IMR-90 (cell line): ENCODE measurements around the gene LMTK2. TPM values are rescaled to one million over a fixed set of nuclear protein-coding genes. Genes with fewer than 3 reads are reported as not detected.

ENCODE experiments used
- ATAC-seq: fragments of 200-7000 bp; cut with Tn5 transposase; 2 replicates; pipeline ENCODE4 v1.9.1; 2020; ENCODE audit warnings: low read depth, mild to moderate bottlenecking, moderate library complexity
- BruUV-seq: library from RNA; stranded (reverse); fragments of 400-500 nt; replicated peaks from 2 replicates; lab custom pipeline; 2021; lab: Mats Ljungman, UMichigan
- CTCF ChIA-PET: fragments of 300-600 bp; formaldehyde crosslinking; extraction: SDS; loops from one replicate; lab custom pipeline; 2021; ENCODE audit warnings: antibody characterized with exemption; lab: Yijun Ruan, JAX
- POLR2A ChIA-PET: fragments of 300-600 bp; sonication (Branson Sonifier 250); formaldehyde crosslinking; loops from one replicate; lab custom pipeline; 2022; ENCODE audit warnings: antibody characterized with exemption; ENCODE audit not compliant: unreplicated experiment; lab: Charles Lee
- DNase-seq: peaks from one replicate; pipeline ENCODE4 v3.0.0; 2013
- H2AFZ ChIP-seq: replicated peaks from 2 replicates; pipeline ENCODE3; 2013; ENCODE audit warnings: low read length, mild to moderate bottlenecking; ENCODE audit not compliant: poor library complexity
- H2AK5ac ChIP-seq: 2 replicates; pipeline ENCODE4 v1.6.1; 2013; ENCODE audit warnings: low read depth, low read length, inconsistent platforms
- H2AK9ac ChIP-seq: replicated peaks from 2 replicates; pipeline ENCODE3; 2013; ENCODE audit warnings: mild to moderate bottlenecking, low read depth, low read length, moderate library complexity; ENCODE audit not compliant: poor library complexity
- H2BK120ac ChIP-seq: 2 replicates; pipeline ENCODE4 v1.6.1; 2013; ENCODE audit warnings: low read depth, low read length, inconsistent platforms
- H2BK15ac ChIP-seq: 3 replicates; pipeline ENCODE4 v1.6.1; 2013; ENCODE audit warnings: low read depth, low read length, inconsistent platforms
- H2BK20ac ChIP-seq: 2 replicates; pipeline ENCODE4 v1.6.1; 2013; ENCODE audit warnings: low read depth, mild to moderate bottlenecking, inconsistent platforms, low read length, moderate library complexity
- H2BK5ac ChIP-seq: 2 replicates; pipeline ENCODE4 v1.6.1; 2013; ENCODE audit warnings: mild to moderate bottlenecking, low read depth, low read length, inconsistent platforms; ENCODE audit not compliant: poor library complexity, severe bottlenecking
- H3K14ac ChIP-seq: replicated peaks from 2 replicates; pipeline ENCODE4 v1.6.1; 2013; ENCODE audit warnings: low read depth, low read length, inconsistent platforms
- H3K18ac ChIP-seq: 2 replicates; pipeline ENCODE4 v1.6.1; 2013; ENCODE audit warnings: low read depth, low read length, control low read depth
- H3K23ac ChIP-seq: 2 replicates; pipeline ENCODE4 v1.6.1; 2013; ENCODE audit warnings: low read depth, low read length, inconsistent platforms
- H3K27ac ChIP-seq: 2 replicates; pipeline ENCODE4 v1.5.1; 2013; ENCODE audit warnings: mild to moderate bottlenecking, control low read depth, low read length; ENCODE audit not compliant: insufficient read depth
- H3K27me3 ChIP-seq: 2 replicates; pipeline ENCODE4 v1.6.1; 2013; ENCODE audit warnings: low read length; ENCODE audit not compliant: control insufficient read depth, insufficient read depth
- H3K36me3 ChIP-seq: 2 replicates; pipeline ENCODE4 v1.6.1; 2013; ENCODE audit warnings: low read length, mixed read lengths; ENCODE audit not compliant: control insufficient read depth, insufficient read depth
- H3K4ac ChIP-seq: 2 replicates; pipeline ENCODE4 v1.6.1; 2013; ENCODE audit warnings: low read depth, low read length, inconsistent platforms
- H3K4me1 ChIP-seq: 2 replicates; pipeline ENCODE4 v1.6.1; 2013; ENCODE audit warnings: low read length, mixed read lengths; ENCODE audit not compliant: control insufficient read depth, insufficient read depth
- H3K4me2 ChIP-seq: 2 replicates; pipeline ENCODE4 v1.6.1; 2013; ENCODE audit warnings: low read depth, mild to moderate bottlenecking, control low read depth, low read length, moderate library complexity
- H3K4me3 ChIP-seq: 2 replicates; pipeline ENCODE4 v1.5.1; 2013; ENCODE audit warnings: low read depth, mild to moderate bottlenecking, control low read depth, low read length, moderate library complexity; ENCODE audit not compliant: insufficient read depth
- H3K56ac ChIP-seq: 2 replicates; pipeline ENCODE4 v1.6.1; 2013; ENCODE audit warnings: low read length, inconsistent platforms; ENCODE audit not compliant: insufficient read depth; ENCODE audit errors: extremely low read depth
- H3K79me1 ChIP-seq, 2 experiments: 2 replicates each; pipeline ENCODE4 v1.6.1; 2013; ENCODE audit warnings: low read length in 2 of 2, inconsistent platforms in 1 of 2, low read depth in 1 of 2
- H3K9ac ChIP-seq: 2 replicates; pipeline ENCODE4 v1.6.1; 2013; ENCODE audit warnings: low read depth, low read length, control low read depth
- H3K9me1 ChIP-seq: 2 replicates; pipeline ENCODE4 v1.6.1; 2013; ENCODE audit warnings: low read length, inconsistent platforms; ENCODE audit not compliant: insufficient read depth
- H3K9me3 ChIP-seq: 2 replicates; pipeline ENCODE4 v1.6.1; 2013; ENCODE audit warnings: low read length; ENCODE audit not compliant: control insufficient read depth, insufficient read depth
- H4K20me1 ChIP-seq: 2 replicates; pipeline ENCODE4 v1.6.1; 2013; ENCODE audit warnings: low read length, inconsistent platforms; ENCODE audit not compliant: insufficient read depth
- H4K5ac ChIP-seq: 2 replicates; pipeline ENCODE4 v1.6.1; 2013; ENCODE audit warnings: mild to moderate bottlenecking, low read depth, low read length, control low read depth
- H4K8ac ChIP-seq, 2 experiments: 2 replicates each; pipeline ENCODE4 v1.6.1; 2013; ENCODE audit warnings: low read depth in 2 of 2, low read length in 2 of 2, control low read depth in 1 of 2, inconsistent platforms in 1 of 2
- H4K91ac ChIP-seq: 2 replicates; pipeline ENCODE4 v1.6.1; 2013; ENCODE audit warnings: low read depth, low read length, inconsistent platforms; ENCODE audit not compliant: insufficient read depth
- BHLHE40 ChIP-seq: fragments of 150-350 bp; IDR thresholded peaks from 2 replicates; pipeline ENCODE4 v1.6.1; 2016; ENCODE audit warnings: mild to moderate bottlenecking, low read depth, low read length
- CEBPB ChIP-seq: IDR thresholded peaks from 2 replicates; pipeline ENCODE4 v1.6.1; 2012; ENCODE audit warnings: low read depth, low read length, improper control_type of control experiment
- CHD1 ChIP-seq: IDR thresholded peaks from 2 replicates; pipeline ENCODE4 v1.6.1; 2012; ENCODE audit warnings: low read depth, low read length, improper control_type of control experiment
- CTCF ChIP-seq: conservative IDR thresholded peaks from 2 replicates; pipeline ENCODE4 v1.5.1; 2012; ENCODE audit warnings: mild to moderate bottlenecking, low read depth, low read length, improper control_type of control experiment
- ELK1 ChIP-seq: fragments of 150-350 bp; IDR thresholded peaks from 2 replicates; pipeline ENCODE4 v1.6.1; 2016; ENCODE audit warnings: low read depth, mild to moderate bottlenecking, low read length, moderate library complexity, borderline replicate concordance
- FOS ChIP-seq: fragments of 150-350 bp; IDR thresholded peaks from 2 replicates; pipeline ENCODE4 v1.6.1; 2016; ENCODE audit warnings: low read depth, low read length
- MAFK ChIP-seq: IDR thresholded peaks from 2 replicates; pipeline ENCODE4 v1.6.1; 2012; ENCODE audit warnings: low read depth, low read length, improper control_type of control experiment
- MAZ ChIP-seq: IDR thresholded peaks from 2 replicates; pipeline ENCODE4 v1.6.1; 2012; ENCODE audit warnings: low read depth, mild to moderate bottlenecking, low read length, improper control_type of control experiment, moderate library complexity, borderline replicate concordance
- MXI1 ChIP-seq: IDR thresholded peaks from 2 replicates; pipeline ENCODE4 v1.6.1; 2012; ENCODE audit warnings: low read depth, mild to moderate bottlenecking, low read length, moderate library complexity, borderline replicate concordance
- NFE2L2 ChIP-seq: fragments of 150-350 bp; IDR thresholded peaks from 2 replicates; pipeline ENCODE4 v1.6.1; 2016; ENCODE audit warnings: low read depth, mild to moderate bottlenecking, low read length
- POLR2A ChIP-seq: IDR thresholded peaks from 2 replicates; pipeline ENCODE4 v1.6.1; 2012; ENCODE audit warnings: mild to moderate bottlenecking, low read depth, low read length
- RAD21 ChIP-seq: IDR thresholded peaks from 2 replicates; pipeline ENCODE4 v1.6.1; 2012; ENCODE audit warnings: low read length, improper control_type of control experiment
- RCOR1 ChIP-seq: IDR thresholded peaks from 2 replicates; pipeline ENCODE4 v1.6.1; 2012; ENCODE audit warnings: mild to moderate bottlenecking, low read length, improper control_type of control experiment; ENCODE audit not compliant: insufficient replicate concordance
- RFX5 ChIP-seq: IDR thresholded peaks from 2 replicates; pipeline ENCODE4 v1.8.0; 2012; ENCODE audit warnings: low read depth, mild to moderate bottlenecking, low read length, moderate library complexity
- SMC3 ChIP-seq: fragments of 150-350 bp; IDR thresholded peaks from 2 replicates; pipeline ENCODE4 v1.6.1; 2016; ENCODE audit warnings: low read depth, mild to moderate bottlenecking, antibody characterized with exemption, low read length, moderate library complexity
- USF2 ChIP-seq: fragments of 150-350 bp; IDR thresholded peaks from 2 replicates; pipeline ENCODE4 v1.6.1; 2017; ENCODE audit warnings: mild to moderate bottlenecking, antibody characterized with exemption, low read length, low read depth
- WGBS, 2 experiments: methylation state at CpG; one replicate each; pipeline versions ENCODE4 v1.1.5 to v1.1.7; 2013; ENCODE audit warnings: missing lambda C conversion rate in 2 of 2; ENCODE audit not compliant: insufficient read length in 1 of 2; ENCODE audit errors: extremely low coverage in 2 of 2; 5-methylcytosine and 5-hydroxymethylcytosine counted together
- dilution Hi-C: fragments of 300-500 bp; cut with HindIII; formaldehyde crosslinking; loops from one replicate; pipeline ENCODE4 v1.14.3; 2018; ENCODE audit warnings: low sequenced_read_pairs; ENCODE audit not compliant: unreplicated experiment
- in situ Hi-C: fragments of 300-500 bp; cut with MboI; formaldehyde crosslinking; loops from 3 replicates; pipeline ENCODE4 v1.14.3; 2019; ENCODE audit warnings: low sequenced_read_pairs, inconsistent platforms, mixed read lengths
- intact Hi-C: fragments of 100-400 bp; cut with micrococcal nuclease; formaldehyde crosslinking; loops from 2 replicates; pipeline ENCODE4 v1.10.0; 2022
- polyA plus RNA-seq, 3 experiments: library from polyadenylated mRNA; depleted of rRNA; stranded (reverse); fragments of >200 nt; gene quantifications; 2 replicates each; pipeline ENCODE4 v1.2.3, GENCODE V29; 2012; ENCODE audit warnings: low replicate concordance in 1 of 3
- total RNA-seq: library from RNA; depleted of rRNA; stranded (reverse); fragments of >200 nt; gene quantifications from 2 replicates; pipeline ENCODE4 v1.2.3, GENCODE V29; 2012

LMTK2 gene
- total and polyA plus RNA-seq, 2 of the 4 experiments (the other 2 are of a cell fraction): 4.4 to 5.0 TPM

GRCh38 chr7:98081319-98081718, 25.3 kb upstream of the LMTK2 start:
- H3K23ac ChIP-seq: no peak overlapping the region
- WGBS, 2 experiments: 33% methylated on average over 1 of the region's 7 CpGs; no CpG with 5 or more reads in 1 of the 2 experiments

More at GRCh38 chr7:98081319-98081718, 25.3 kb upstream of the LMTK2 start:
- Histone ChIP-seq H3K14ac (no peak overlapping the region), H2AFZ (no peak overlapping the region), H3K18ac (no peak overlapping the region), H2BK20ac (no peak overlapping the region), H3K79me1 (no peaks in the 10 kb centered on the region), H3K36me3 (no peaks in the 10 kb centered on the region), H2AK9ac (no peak overlapping the region), H3K56ac (no peak overlapping the region), H3K4me3 (no peak overlapping the region), H2BK15ac (no peak overlapping the region), H4K8ac (no peak overlapping the region), H3K9me1 (no peaks in the 10 kb centered on the region), H2BK5ac (no peak overlapping the region), H3K4me2 (no peak overlapping the region), H2BK120ac (no peak overlapping the region), H4K20me1 (no peaks in the 10 kb centered on the region), H3K27me3 (peaks cover 2% of the 10 kb centered on the region; the same call in 1 of the 2 replicates), H3K9ac (no peak overlapping the region), H4K5ac (no peak overlapping the region), H2AK5ac (no peak overlapping the region), H3K9me3 (no peaks in the 10 kb centered on the region), H4K91ac (no peak overlapping the region), H3K4ac (no peak overlapping the region), H3K27ac (no peak overlapping the region), H3K4me1 (no peaks in the 10 kb centered on the region)
- dilution Hi-C loops: no loop called here
- DNase-seq: no peak
- in situ Hi-C loops: no loop called here
- ATAC-seq: no peak
- intact Hi-C loops: no loop called here
- no TSS peak for BruUV-seq
- TF ChIP-seq MXI1 (no peak), CTCF (no peak), MAFK (no peak), NFE2L2 (no peak), POLR2A (no peak), ELK1 (no peak), RAD21 (no peak), CHD1 (no peak), RCOR1 (no peak), MAZ (no peak), CEBPB (no peak), BHLHE40 (no peak), RFX5 (no peak), FOS (no peak), SMC3 (no peak), USF2 (no peak)
- POLR2A ChIA-PET: no interaction called here
- CTCF ChIA-PET: interaction anchor here (0.6 kb wide), 1 partner anchor 85 kb away, joined by 5 read pairs; no protein-coding TSS in a partner anchor
